ENCODE data around the gene RIMBP3C. TPM values are rescaled to one million over a fixed set of nuclear protein-coding genes. Genes with fewer than 3 reads are reported as not detected.
"Not testable (repeated sequence)": the region's sequence is repeated elsewhere in the genome, so short reads cannot be mapped to it uniquely, and the experiment has no call there.

Gene RIMBP3C
- total RNA-seq, 1 experiment from 2014 or later: 0.49 TPM

GRCh38 chr22:21564411-21564810 lies 13.2 kb upstream of the RIMBP3C start:
- Histone ChIP-seq H3K4me3 (no peak overlapping the region), H3K9me3 (replicated peaks) (no peaks in the 10 kb centered on the region), H3K27ac (no peak overlapping the region), H3K4me1 (peaks cover 3% of the 10 kb centered on the region; the same call in 1 of the 2 replicates), H3K27me3 (no peaks in the 10 kb centered on the region), H3K36me3 (peaks cover 1% of the 10 kb centered on the region; the same call in 1 of the 2 replicates)
- DNase-seq: no peak

GRCh38 chr22:21563912-21564311 lies 12.7 kb upstream of the RIMBP3C start:
- Histone ChIP-seq H3K9me3 (replicated peaks) (no peaks in the 10 kb centered on the region), H3K27ac (no peak overlapping the region), H3K27me3 (no peaks in the 10 kb centered on the region), H3K4me3 (no peak overlapping the region), H3K4me1 (peaks cover 2% of the 10 kb centered on the region; the same call in 1 of the 2 replicates), H3K36me3 (no peaks in the 10 kb centered on the region)
- DNase-seq: no peak

- H3K9me3 ChIP-seq (replicated peaks); DNase-seq; H3K27me3 ChIP-seq; H3K4me1 ChIP-seq; H3K27ac ChIP-seq; H3K4me3 ChIP-seq; H3K36me3 ChIP-seq: not testable (repeated sequence)
Observed at GRCh38 chr22:21560657-21561056, 9.4 kb upstream of the RIMBP3C start.

DNA sequence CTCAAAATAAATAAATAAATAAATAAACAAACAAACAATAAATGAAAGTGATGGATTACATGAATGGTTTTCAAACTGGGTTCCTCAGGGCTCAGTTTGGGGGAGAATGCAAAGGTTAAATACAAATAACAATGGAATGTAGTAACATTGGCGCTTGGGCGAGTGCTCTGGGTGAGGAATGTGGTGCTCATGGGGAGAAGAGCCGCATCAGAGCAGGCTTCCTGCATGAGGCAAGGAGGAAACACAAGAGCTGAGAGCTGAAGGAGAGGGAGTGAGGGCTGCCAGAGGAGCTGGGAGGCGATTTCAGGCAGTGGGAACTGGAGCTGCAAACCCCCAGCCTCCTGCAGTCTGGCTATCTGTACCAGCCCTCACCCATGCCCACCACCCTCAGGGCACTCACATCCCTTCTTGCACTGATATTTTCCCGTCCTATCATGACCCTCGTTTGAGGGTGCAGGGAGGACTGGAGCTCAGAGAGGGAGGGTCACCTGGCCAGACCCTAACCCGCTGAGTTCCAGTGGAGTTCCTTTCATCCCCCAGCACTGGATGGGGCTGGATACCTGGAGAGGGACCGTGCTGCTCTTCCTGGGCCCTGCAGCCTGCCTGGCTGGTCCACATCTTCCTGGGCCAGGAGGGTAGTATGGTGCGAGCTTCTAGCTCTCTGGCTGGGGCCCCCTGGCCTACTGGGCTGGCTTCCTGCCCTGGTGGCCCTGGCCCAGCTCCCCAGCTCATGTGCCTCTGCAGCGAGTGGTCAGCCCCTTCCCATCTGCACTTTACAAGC lies 8.3 kb upstream of the RIMBP3C start:
- not testable (repeated sequence) for H3K27me3 ChIP-seq, DNase-seq, H3K4me3 ChIP-seq

GRCh38 chr22:21550678-21551047 lies 598 bp downstream of the RIMBP3C start:
- DNase-seq, H3K4me3 ChIP-seq: not testable (repeated sequence)

More for the DNA sequence above, 8.3 kb upstream of the RIMBP3C start:
- H3K27ac ChIP-seq; H3K9me3 ChIP-seq (replicated peaks); H3K36me3 ChIP-seq; H3K4me1 ChIP-seq: not testable (repeated sequence)

DNA sequence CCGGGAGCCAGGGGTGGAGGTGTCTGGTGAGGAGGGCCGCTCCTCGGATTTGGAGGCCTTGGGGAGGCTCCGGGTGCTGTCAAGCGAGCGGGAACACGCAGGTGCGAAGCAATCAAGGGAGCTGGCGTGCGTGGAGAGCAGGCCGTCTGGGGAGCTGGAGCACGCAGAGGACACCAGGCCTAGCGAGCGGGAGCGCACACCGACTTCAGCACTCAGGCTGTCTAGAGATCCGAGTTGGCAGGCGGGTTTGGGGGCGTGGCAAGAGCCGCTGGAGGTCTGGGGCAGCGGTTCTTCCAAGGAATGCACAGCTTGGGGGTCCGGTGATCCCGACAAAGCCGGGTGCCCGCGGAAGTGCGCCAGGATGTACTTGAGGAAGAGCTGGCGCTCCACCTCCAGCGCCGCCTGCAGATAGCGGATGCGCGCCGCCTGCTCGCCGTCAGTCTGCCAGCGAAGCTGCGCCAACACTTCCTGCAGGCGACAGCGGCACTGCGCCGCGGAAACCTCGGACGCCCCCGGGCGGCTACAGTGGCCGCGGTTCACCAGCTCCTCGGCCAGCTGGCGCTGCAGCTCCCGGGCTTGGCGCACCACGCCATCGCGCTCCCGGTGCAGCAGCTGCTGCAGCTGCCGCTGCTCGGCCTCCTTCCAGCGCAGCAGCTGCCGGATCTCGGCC lies 1.1 kb downstream of the RIMBP3C start:
- not testable (repeated sequence) for H3K4me3 ChIP-seq; DNase-seq; H3K27ac ChIP-seq; H3K27me3 ChIP-seq; H3K9me3 ChIP-seq (replicated peaks); H3K4me1 ChIP-seq; H3K36me3 ChIP-seq

More at GRCh38 chr22:21550678-21551047, 598 bp downstream of the RIMBP3C start:
- not testable (repeated sequence) for H3K4me1 ChIP-seq; H3K27me3 ChIP-seq; H3K9me3 ChIP-seq (replicated peaks); H3K36me3 ChIP-seq; H3K27ac ChIP-seq

GRCh38 chr22:21549558-21549957 lies 1.7 kb downstream of the RIMBP3C start:
- not testable (repeated sequence) for DNase-seq; H3K27ac ChIP-seq; H3K9me3 ChIP-seq (replicated peaks); H3K36me3 ChIP-seq; H3K4me1 ChIP-seq; H3K4me3 ChIP-seq; H3K27me3 ChIP-seq

GRCh38 chr22:21544432-21545322 lies 6.6 kb downstream of the RIMBP3C start:
- H3K27ac ChIP-seq; H3K36me3 ChIP-seq; H3K4me3 ChIP-seq; H3K9me3 ChIP-seq (replicated peaks); H3K4me1 ChIP-seq; DNase-seq; H3K27me3 ChIP-seq: not testable (repeated sequence)

- not testable (repeated sequence) for H3K27me3 ChIP-seq; H3K4me3 ChIP-seq; DNase-seq; H3K27ac ChIP-seq; H3K4me1 ChIP-seq; H3K9me3 ChIP-seq (replicated peaks); H3K36me3 ChIP-seq
Observed at GRCh38 chr22:21539862-21540261, 11.4 kb downstream of the RIMBP3C start.

- not testable (repeated sequence) for DNase-seq
Observed at GRCh38 chr22:21532863-21533648, 18.2 kb downstream of the RIMBP3C start.

GRCh38 chr22:21531525-21531924 lies 19.7 kb downstream of the RIMBP3C start:
- not testable (repeated sequence) for H3K36me3 ChIP-seq; H3K9me3 ChIP-seq (replicated peaks); DNase-seq; H3K27me3 ChIP-seq; H3K27ac ChIP-seq; H3K4me3 ChIP-seq; H3K4me1 ChIP-seq

More at GRCh38 chr22:21532863-21533648, 18.2 kb downstream of the RIMBP3C start:
- not testable (repeated sequence) for H3K27ac ChIP-seq; H3K4me1 ChIP-seq; H3K36me3 ChIP-seq; H3K4me3 ChIP-seq; H3K9me3 ChIP-seq (replicated peaks); H3K27me3 ChIP-seq

DNA sequence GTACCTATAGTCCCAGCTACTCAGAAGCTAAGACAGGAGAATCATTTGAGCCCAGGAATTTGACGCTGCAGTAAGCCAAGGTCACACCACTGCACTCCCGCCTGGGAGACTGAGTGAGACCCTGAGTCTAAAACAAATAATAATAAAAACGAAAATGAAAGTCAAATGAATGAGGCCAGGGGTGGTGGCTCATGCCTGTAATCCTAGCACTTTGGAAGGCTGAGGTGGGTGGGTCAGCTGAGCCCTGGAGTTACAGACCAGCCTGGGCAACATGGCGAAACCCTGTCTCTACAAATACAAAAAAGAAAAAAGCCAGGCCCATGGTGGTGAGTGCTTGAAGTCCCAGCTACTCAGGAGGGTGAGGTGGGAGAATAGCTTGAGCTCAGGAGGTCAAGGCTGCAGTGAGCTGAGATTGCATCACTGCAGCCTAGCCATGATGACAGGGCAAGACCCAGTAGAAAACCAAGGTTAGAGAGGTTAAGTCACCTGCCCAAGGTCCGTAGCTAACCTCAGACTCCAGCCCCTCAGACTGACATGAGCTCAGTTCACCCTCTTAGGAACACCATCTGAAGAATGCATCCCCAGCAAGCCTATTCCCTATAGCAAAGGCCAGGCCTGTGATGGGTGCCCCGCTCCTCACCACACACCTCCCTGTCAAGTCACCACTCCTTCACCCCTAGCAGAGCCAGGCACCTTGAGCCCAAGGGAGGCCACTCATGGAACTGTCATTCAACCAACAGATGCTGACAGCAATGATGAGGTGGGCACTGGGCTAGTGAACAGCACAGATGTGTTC lies 24.4 kb downstream of the RIMBP3C start:
- not testable (repeated sequence) for H3K27ac ChIP-seq; H3K36me3 ChIP-seq; DNase-seq; H3K4me3 ChIP-seq; H3K4me1 ChIP-seq; H3K9me3 ChIP-seq (replicated peaks); H3K27me3 ChIP-seq

- H3K27me3 ChIP-seq; H3K36me3 ChIP-seq; H3K27ac ChIP-seq; H3K9me3 ChIP-seq (replicated peaks); H3K4me1 ChIP-seq; H3K4me3 ChIP-seq; DNase-seq: not testable (repeated sequence)
Observed at GRCh38 chr22:21516970-21517764, 34.1 kb downstream of the RIMBP3C start.

Data from SJCRH30 (cell line).